Stimulated activated CD8-positive, alpha-beta memory T cell treated with anti-CD3 and anti-CD28 coated beads, Interleukin-7, amount 100 ng/mL, for 4 hours (primary cell): Measurements from ENCODE around the gene GNAZ.
"Not testable (repeated sequence)": the region's sequence is repeated elsewhere in the genome, so short reads cannot be mapped to it uniquely, and the experiment has no call there.

Experiments
- DNase-seq, 2 donors: peaks; one replicate each; pipeline ENCODE4 v3.0.0-alpha.2; 2020; ENCODE audit warnings: low read depth in 2 of 2

GNAZ gene

DNA sequence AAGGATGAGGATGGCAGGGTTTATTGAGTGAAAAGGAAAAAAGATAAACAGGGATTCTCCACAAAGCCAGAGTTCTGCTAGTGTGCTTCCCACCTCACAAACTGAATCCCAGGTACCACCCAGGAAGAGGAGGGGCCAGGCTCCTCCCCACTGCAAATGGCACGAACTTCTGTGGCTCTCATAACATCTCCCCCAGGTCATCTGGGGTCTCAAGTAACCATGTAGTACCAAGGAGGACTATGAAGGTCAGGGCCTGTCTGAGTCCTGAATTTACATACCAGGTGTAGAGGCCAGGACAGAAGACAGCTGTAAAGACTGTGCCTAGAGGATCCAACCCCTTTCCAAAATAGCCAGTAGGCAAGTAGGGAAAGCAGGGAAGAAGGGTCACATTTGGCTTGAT is 25.7 kb upstream of the GNAZ start:
- DNase-seq: no peak

DNA sequence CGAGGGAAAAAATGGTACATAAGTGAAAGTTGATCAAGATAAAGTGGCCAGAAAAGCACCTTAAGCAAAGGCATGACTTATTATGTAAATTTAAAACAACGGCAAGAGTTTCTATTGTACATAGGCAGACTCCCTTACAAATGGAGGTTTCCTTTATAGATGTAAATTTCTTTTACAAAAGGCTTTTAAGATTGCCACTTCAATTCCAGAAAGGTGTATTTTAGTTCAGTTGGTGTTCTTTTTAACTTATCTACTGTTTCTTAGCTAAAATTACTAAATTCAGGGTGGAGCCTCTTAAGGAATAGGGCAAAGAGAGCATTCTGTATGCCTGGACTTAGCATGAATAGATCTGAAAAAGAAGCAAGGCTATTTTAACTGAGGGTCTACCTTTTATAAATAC is 24.9 kb upstream of the GNAZ start:
- DNase-seq: no peak

DNA sequence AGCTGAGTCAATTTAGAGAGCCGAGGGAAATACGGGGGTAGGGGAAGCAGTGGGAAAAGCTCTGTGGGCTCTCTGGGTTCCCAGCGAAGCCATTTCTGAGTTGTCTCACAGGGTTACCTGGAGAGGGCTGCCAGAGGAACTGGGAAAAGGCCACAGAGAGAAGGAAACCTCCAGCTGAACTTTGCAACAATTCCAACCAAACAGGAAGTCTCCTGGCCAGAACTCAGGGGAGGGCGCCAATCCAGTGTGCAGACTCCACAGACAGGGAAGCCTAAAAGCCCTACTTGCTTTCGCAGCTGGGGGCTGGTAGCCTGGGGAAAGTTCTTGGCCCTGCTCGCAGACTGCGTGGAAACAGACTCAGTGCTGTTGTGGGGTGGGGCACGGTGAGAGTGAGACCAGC is 23.1 kb upstream of the GNAZ start:
- DNase-seq: no peak

DNA sequence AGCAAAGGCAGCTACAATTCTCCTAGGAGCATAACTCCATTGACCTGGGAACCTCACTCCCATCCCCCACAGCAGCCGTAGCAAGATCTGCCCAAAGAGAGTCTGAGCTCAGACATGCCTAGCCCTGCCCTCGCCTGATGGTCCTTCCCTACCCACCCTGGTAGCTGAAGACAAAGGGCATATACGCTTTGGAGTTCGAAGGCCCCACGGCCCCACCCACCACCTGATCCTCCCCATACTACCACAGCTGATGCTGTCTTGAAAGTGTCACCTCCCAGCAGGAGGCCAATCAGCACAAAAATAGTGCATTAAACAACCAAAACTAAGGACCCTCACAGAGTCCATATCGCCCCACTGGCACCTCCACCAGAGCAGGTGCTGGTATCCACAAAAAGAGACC is 22.6 kb upstream of the GNAZ start:
- no peak for DNase-seq

DNA sequence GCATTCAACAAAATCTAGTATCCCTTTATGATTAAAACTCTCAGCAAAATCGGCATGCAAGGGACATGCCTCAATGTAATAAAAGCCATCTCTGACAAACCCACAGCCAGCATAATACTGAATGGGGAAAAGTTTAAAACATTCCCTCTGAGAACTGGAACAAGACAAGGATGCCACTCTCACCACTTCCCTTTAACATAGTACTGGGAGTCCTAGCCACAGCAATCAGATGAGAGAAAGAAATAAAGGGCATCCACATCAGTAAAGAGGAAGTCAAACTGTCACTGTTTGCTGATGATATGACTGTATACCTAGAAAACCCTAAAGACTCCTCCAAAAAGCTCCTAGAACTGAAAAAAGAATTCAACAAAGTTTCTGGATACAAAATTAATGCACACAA is 19.8 kb upstream of the GNAZ start:
- DNase-seq: not testable (repeated sequence)

DNA sequence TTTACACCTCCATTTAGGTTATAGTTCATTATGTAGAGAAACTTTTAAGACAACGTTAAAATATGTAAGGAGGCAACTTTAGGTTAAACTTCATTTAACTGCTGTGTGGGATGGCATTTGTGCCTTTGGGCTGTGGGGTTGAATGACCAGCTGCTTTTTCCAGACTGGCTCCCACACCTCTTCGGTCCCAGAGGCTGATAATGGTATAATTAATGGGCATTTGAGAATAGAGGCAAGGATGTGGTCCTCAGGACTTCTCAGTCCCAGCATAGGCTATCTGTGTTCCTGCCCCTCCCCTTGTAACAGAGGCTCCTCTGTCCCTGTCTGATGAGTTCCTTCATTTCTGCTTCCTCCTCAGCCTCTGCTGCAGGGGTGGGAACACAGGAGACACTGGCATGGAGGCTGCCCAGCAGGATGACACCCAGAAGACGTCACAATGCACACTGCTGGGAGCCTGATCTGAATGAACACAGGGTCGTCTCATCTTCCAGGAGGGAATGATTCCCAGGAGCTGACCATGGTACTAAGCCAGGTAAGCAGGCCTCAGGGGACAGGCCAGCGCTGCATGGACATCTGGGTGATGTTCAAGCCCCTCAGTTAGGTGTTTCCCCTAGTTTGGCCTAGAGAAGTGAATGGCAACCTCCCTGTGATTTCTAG is 17.1 kb upstream of the GNAZ start:
- DNase-seq: no peak

DNA sequence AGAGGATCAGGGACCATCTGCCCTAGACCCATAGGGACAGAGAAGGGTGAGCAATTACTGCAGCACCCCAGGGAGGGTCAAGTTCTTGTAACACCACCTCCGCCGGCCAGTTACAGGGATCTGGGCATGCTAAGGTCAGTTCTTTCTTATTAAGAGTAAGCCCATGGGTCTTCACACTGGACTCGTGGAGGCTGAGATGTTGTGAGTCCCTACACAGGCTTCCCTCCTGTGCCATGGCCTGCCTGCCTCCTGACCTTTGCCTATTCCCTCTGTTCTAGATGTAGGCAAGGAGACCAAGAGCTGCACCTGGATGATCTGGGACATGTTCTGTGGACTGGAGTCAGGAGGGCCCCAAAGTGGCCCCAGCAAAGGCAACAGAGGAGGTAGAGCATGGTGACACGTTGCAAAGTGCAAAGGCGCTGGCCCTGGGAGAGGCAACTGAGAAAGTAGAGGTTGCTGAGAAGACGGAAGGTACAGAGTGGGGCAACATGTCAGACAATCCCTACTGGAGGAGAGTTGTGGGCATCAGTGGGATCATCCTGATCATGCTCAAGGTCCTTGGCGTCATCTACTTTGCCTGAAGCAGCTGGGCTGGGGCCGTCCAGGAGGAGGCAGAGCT is 16.3 kb upstream of the GNAZ start:
- no peak for DNase-seq

DNA sequence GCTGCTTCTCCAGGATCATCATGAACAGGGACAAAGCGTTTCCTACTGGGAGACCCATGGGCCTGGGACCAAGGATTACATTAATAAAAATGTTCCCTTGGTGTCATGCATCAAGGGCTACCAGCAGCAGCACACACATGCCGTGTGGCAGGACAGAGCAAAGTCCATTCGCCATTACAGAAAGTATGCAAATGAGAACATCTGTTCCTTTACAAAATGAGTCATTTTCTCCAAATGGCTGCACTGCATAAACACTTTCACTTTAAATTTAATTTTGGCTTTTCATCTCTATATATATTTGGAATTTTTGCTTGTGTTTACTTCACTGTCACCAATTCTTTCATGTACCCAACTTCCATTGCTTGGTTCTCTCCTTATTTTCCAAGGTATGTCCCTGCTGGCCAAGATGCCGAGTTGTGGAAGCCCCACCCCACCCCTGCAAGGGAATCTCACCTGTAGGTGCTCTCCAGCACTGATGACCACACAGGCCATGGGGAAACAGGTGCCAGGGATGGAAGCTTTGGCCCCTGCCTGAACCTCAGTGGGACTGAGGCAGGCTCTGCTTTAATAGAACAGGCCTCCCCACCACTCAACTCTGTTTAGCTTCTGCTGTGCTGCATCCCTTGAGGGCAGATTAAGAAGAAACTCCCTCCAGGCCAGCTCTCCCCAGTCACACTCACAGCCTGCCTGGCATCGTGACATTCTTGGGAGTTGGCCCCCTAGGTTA is 15.6 kb upstream of the GNAZ start:
- DNase-seq: no peak

DNA sequence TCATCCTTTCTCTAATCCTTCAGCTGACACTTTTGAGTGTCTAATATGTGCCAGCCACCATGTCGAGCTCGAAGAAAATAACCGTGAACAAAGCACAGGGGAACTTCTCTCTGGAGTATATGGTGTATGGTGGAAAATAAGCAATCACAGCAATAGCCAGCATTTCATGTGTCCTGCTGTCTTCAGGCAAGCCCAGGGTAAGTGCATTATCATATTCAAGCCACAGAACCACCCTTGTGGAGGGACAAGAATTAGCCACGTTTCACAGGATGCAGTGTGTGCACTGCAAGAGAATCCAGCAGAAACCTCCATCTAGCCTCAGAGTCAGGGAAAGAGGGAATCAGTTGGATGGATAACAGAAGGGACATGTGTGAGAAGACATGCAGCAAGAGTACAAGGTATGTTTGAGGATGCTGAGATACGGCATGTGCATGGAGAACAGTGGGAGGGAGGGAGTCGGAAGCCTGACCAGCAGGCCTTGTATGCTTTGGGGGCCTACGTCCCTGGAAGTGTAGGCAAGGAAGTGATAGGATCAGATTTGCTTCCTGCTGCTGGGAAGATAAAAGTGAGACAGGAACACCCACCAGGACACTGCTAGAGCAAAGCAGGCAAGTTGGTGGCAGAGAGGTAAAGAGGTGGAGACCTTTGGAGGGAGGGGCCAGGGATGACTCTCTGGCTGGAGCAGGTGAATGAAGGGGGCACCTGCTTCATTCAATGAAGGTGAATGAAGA is 14.7 kb upstream of the GNAZ start:
- DNase-seq: no peak

DNA sequence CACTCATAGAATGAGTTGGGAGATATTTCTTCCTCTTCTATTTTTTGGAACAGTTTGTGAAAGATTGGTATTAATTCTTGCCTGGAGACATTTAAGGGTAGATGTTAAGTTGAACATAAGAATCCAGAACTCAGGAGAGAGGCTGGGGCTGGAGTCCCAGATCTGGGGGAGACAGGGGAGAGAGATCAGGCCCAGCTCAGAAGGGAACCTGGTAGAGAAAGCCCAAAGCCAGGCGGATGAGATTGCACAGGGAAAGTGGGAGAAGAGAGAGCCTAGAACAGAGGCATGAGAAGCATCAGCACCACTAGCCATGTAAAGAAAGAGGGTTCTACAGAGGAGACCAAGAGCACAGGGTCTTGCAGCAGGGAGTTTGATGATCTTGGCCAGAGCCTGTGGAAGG is 13.0 kb upstream of the GNAZ start:
- no peak for DNase-seq

DNA sequence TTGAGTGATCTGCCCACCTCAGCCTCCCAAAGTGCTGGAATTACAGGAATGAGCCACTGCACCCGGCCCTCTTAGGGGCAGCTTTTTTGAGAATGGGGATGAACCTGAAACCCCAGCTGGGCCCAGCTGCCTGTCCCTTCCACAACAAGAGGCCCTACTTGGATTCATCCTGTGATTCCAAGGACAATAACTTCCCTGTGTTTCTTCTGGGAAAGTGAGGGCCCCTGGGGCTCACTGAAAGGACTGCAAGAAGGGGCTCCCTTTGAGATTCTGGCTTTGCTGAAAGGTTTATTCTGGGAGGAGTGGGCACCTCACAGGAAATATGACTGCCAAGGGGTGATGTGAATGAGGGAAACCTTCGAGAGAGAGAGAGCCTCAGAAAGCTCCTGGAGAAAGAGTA is 12.3 kb upstream of the GNAZ start:
- no peak for DNase-seq

DNA sequence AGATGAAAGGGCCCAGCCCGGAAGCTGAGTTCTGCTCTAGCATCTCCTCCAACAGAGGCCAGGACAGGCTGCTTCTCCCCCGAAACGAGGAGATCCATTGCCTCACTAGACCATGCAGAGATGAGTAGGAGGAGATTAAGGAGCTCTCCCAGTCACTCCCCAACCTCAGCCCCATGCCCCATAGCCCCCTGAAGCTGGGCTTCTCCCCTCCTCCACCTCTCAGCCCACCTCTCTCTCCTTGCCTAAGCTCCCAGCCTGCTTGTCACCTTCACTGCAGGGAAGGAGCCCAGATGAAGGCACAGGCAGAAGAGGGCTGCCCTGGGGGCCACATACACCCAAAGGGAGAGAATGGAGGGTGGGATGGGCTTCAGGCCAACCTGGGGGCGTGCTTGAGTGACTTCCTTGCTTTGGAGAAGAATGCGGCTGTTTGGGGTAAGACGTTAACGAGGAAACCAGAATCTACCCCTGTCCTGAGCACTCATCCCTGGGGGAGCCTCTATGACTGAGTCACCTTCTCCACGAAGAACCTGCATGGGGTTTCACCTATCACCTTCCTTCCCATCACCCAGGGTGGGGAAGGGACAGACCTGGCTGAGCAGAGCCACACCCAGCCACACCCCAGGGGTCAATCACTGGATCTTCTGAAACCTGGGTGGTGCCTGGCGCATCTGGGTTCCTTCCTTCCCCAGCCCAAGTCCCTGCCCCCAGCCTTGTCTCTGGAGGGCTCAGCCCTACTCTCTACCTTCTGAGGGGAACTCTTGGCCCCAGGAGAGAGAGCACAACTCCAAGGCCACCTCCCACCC is 11.6 kb upstream of the GNAZ start:
- no peak for DNase-seq

DNA sequence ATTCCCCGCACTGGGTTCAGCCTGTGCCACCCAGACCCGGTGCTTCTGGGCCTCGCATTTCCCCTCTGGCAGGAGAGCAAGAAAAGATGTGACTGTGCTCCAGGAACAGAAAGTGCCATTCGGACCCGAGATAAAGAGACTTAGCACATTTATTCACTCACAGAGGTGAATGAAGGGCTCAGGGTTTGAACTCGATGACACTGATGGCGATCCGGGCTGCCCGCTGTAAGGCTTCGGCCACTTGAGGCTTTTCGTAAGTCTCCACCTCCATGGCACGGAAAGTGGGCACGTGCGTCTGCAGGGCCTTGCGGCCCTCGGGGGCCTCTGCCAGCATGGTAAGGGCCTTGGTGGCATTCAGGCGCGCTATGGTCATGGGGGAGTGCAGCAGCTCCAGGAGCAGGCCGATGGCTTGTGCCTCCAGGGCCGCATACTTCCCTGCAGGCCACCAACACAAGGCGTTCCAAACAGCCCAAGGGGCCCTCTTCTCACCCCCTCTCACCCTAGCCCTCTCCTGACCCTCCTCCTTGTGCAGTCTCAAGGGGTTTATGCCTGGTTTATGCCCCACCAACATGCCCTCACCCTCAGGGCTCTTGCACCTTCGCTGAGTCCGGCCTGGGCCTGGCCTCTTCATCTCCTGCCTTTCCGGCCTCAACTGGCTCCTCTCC is 10.9 kb upstream of the GNAZ start:
- DNase-seq: no peak

DNA sequence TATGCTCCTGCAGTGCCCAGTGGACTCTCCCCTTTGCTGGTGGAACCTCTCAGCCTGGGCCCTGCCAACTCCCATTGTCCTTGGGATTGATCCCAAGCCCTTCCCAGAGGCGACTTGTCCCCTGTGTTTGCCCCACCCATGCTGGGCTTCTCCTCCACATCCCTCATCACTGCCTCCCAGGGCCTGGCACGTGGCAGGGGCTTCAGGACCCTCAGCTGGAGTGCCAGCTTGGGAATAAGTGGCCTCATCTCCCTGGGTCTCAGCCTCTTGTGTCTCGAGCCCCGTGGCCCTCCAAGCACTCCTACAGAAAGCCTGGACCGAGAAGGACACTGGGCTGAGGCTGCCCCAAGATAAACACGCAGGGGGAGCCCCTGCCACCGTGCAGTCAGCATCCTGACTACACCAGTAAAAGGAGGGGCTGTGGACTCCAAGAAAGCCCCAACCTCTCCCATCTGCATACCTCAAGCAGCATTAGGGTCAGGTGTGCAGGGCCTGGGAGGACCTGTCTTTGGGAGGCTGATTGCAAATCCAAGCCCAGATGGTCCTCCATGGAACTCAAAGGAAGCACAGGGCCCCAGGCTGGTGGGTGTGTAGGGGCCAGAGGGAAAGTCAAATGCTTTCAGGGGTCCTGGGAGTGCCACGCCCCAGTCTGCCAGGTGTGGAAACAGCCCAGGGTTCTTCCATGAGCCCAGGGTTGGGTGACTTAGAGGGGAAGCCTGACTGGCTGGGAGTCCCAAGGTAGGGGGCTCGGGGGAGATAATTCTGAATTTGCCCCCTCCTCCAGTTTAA is 9.5 kb upstream of the GNAZ start:
- DNase-seq: no peak

DNA sequence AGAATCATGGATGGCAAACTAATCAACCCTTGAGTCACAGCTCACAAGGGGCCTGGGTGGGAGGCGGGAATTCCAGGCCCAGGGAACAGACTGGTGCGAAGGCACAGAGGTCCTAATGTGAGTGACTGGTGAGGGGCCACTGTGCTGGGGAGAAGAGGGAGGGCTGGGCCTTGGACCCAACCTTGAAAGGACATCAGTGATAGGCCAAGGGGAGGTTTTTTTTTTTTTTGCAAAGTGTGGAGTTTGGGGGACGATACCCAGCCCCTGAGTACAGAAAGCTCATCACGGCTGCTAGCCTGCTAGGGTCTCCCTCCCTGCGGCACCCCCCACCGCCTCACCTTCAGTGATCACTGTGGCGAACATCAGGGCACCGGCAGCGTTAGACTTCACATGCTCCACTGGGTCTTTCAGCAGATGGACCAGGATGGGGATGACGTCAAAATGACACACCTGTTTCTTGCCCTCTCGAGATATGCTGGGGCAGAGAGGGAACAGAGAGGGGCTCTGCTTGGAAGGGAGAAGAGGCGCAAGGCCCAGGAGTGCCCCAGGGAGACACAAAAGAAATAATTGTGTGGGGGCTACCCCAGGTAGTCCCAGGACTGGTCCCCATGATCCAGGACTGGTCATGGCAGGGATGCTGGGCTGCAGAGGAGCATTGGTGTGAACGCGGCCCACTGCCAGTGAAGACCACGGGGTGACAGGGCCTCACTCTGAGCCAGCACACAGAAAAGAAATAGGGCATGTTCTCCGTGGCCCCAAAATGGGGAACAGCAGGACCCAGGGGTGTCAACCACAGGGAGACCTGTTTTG is 8.6 kb upstream of the GNAZ start:
- no peak for DNase-seq

DNA sequence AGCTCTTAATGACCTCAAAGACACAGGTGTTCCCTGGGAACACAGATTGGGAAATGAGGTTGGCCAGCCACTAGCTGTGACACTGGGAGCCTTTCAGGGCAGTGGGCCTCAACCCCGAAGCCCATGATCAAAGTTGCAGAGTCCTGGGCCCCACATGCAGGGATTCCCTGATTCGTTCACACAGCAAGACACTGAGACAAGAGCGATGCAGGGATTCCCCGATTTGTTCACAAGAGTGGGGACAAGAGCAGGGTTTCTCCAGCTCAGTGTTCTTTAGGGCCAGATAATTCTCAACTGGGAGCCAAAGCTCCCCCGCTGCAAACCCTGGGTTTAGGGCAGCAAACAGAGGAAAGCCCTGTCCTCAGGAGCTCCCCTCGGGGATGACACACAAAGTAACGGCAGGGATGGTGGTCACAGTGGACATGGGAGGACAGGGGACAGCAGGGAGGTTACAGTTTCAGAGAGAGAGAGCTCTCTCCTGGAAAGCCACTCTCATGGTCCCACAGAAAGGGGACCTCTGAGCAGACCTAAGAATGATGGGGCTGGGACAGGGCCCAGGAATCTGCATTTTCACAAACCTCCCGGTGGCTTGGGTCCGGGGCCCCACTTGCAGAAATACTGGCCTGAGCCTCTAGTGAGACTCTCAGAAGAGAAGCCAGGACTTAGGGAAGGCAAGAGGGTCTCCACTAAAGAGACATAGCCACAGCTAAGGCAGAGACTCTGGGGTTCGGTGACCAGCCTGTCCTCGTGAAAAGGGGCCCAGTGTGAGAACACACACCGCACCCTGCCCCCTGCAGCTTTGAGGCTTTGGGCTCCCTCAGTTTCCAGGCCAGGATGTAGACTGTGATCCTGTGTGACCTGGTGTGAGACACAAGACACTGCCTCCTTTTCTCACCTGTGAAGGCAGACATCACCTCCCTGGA is 7.4 kb upstream of the GNAZ start:
- no peak for DNase-seq

DNA sequence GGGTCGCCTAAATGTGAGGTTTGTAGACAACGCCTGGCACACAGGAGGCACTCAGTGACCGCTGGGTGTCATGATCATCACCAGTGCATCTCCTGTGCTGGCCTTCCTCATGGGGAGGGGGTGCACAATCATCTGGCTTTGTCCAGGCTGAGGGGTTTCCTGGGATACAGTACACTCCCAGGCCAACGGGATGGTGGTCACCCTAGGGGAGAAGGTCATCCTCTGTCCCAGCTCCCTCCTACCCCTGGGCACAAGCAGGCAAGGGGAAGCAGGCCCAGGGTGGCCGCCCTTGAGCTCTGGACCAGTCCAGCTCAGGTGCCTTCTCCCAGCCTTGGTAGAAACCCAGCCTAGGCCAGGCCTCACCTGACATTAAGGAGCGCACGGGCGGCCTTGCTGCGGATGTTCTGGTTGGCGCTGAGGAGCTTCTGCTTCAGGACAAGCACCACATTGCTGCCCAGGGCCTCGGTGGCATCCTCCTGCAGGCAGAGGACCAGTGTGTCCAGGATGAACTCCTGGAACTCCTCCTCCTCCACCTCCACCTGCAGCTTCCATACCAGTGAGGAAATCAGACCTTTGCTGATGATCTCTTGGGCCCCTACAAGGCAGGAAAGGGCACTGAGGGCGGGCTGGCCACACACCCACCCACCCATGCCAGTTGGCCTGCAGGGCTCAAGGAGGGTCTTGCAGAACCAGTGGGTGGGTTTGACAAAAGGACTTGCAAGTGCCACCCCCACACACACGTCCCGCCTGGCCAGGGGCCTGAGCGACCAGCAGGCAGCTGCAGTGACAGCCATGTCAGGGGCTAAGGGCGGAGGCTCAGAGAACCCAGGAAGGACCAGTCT is 6.6 kb upstream of the GNAZ start:
- no peak for DNase-seq
